ENCODE data around the gene SLC33A1.
A peak's percentile ranks its signal among the peaks of the same experiment; 100 is the strongest.
"Not testable (repeated sequence)": the region's sequence is repeated elsewhere in the genome, so short reads cannot be mapped to it uniquely, and the experiment has no call there.

The SLC33A1 gene

GRCh38 chr3:155862290-155862982 lies 8.2 kb upstream of the SLC33A1 start:
- not testable (repeated sequence) for H3K4me2 ChIP-seq (ENCODE audit: insufficient read depth, low read length, poor library complexity, severe bottlenecking); H2BK120ac ChIP-seq (ENCODE audit: low read depth, low read length); H3K36me3 ChIP-seq (replicated peaks in 1 of 2; ENCODE audit: control insufficient read depth in 2 of 2, insufficient read depth in 2 of 2, low read length in 2 of 2); H3K9me3 ChIP-seq (replicated peaks in 1 of 2; ENCODE audit: control insufficient read depth in 2 of 2, insufficient read depth in 1 of 2, low read depth in 1 of 2, low read length in 2 of 2); H2AFZ ChIP-seq (ENCODE audit: low read length); H3K23ac ChIP-seq (ENCODE audit: low read depth, low read length, poor library complexity); H3K27ac ChIP-seq (replicated peaks; ENCODE audit: low read length); H3K4ac ChIP-seq (ENCODE audit: low read length); H3K18ac ChIP-seq (ENCODE audit: low read length); H2BK12ac ChIP-seq (ENCODE audit: low read length); H2AK5ac ChIP-seq (ENCODE audit: low read depth, low read length); H4K91ac ChIP-seq (ENCODE audit: low read depth, low read length, poor library complexity); H3K4me3 ChIP-seq (ENCODE audit: low read length in 2 of 2); H3K79me1 ChIP-seq (ENCODE audit: low read depth, low read length); H3K9ac ChIP-seq (ENCODE audit: low read depth, low read length, poor library complexity); H2BK5ac ChIP-seq (ENCODE audit: low read length); H4K8ac ChIP-seq (ENCODE audit: low read depth, low read length); H3K4me1 ChIP-seq (ENCODE audit: control insufficient read depth in 2 of 2, insufficient read depth in 1 of 2, low read depth in 1 of 2, low read length in 2 of 2); H3K14ac ChIP-seq (ENCODE audit: low read length); DNase-seq (ENCODE audit: low spot score); H3K27me3 ChIP-seq (ENCODE audit: control insufficient read depth in 3 of 3, insufficient read depth in 3 of 3, low read depth in 1 of 3, low read length in 3 of 3); H2BK15ac ChIP-seq (ENCODE audit: low read length)
- no CpG with 5 or more reads among the region's 12 CpGs for WGBS, 2 donors (ENCODE audit: extremely low coverage in 2 of 2, insufficient read length in 2 of 2, insufficient replicate concordance in 1 of 2)

GRCh38 chr3:155861476-155862183 lies 7.4 kb upstream of the SLC33A1 start:
- no peaks in the 10 kb centered on the region for H3K27me3 ChIP-seq (ENCODE audit: control insufficient read depth in 3 of 3, insufficient read depth in 3 of 3, low read depth in 1 of 3, low read length in 3 of 3)
- no peak overlapping the region for H3K23ac ChIP-seq (ENCODE audit: low read depth, low read length, poor library complexity)
- DNase-seq (ENCODE audit: low spot score), result no peak
- H3K79me1 ChIP-seq (ENCODE audit: low read depth, low read length), result no peaks in the 10 kb centered on the region
- no peak overlapping the region for H3K4me2 ChIP-seq (ENCODE audit: insufficient read depth, low read length, poor library complexity, severe bottlenecking)
- H4K91ac ChIP-seq (ENCODE audit: low read depth, low read length, poor library complexity), result no peak overlapping the region
- no peak overlapping the region for H2BK120ac ChIP-seq (ENCODE audit: low read depth, low read length)
- H3K4ac ChIP-seq (ENCODE audit: low read length), result no peak overlapping the region
- no peak overlapping the region for H2BK5ac ChIP-seq (ENCODE audit: low read length)
- H3K9ac ChIP-seq (ENCODE audit: low read depth, low read length, poor library complexity), result no peak overlapping the region
- no peaks in the 10 kb centered on the region for H3K4me1 ChIP-seq (ENCODE audit: control insufficient read depth in 2 of 2, insufficient read depth in 1 of 2, low read depth in 1 of 2, low read length in 2 of 2)
- H3K36me3 ChIP-seq (replicated peaks in 1 of 2; ENCODE audit: control insufficient read depth in 2 of 2, insufficient read depth in 2 of 2, low read length in 2 of 2), result no peaks in the 10 kb centered on the region
- H3K4me3 ChIP-seq (ENCODE audit: low read length in 2 of 2), result no peak overlapping the region
- H2BK12ac ChIP-seq (ENCODE audit: low read length), result no peak overlapping the region
- no peak overlapping the region for H2BK15ac ChIP-seq (ENCODE audit: low read length)
- H3K27ac ChIP-seq (replicated peaks; ENCODE audit: low read length), result no peak overlapping the region
- no peaks in the 10 kb centered on the region for H3K9me3 ChIP-seq (replicated peaks in 1 of 2; ENCODE audit: control insufficient read depth in 2 of 2, insufficient read depth in 1 of 2, low read depth in 1 of 2, low read length in 2 of 2)
- no peak overlapping the region for H2AFZ ChIP-seq (ENCODE audit: low read length)
- H3K14ac ChIP-seq (ENCODE audit: low read length), result no peak overlapping the region
- no CpG with 5 or more reads among the region's 2 CpGs for WGBS, 2 donors (ENCODE audit: extremely low coverage in 2 of 2, insufficient read length in 2 of 2, insufficient replicate concordance in 1 of 2)
- H4K8ac ChIP-seq (ENCODE audit: low read depth, low read length), result no peak overlapping the region
- no peak overlapping the region for H3K18ac ChIP-seq (ENCODE audit: low read length)
- H2AK5ac ChIP-seq (ENCODE audit: low read depth, low read length), result no peak overlapping the region

GRCh38 chr3:155860424-155860823 lies 6.2 kb upstream of the SLC33A1 start:
- not testable (repeated sequence) for H4K91ac ChIP-seq (ENCODE audit: low read depth, low read length, poor library complexity); H3K9ac ChIP-seq (ENCODE audit: low read depth, low read length, poor library complexity); H3K4me1 ChIP-seq (ENCODE audit: control insufficient read depth in 2 of 2, insufficient read depth in 1 of 2, low read depth in 1 of 2, low read length in 2 of 2); H3K27ac ChIP-seq (replicated peaks; ENCODE audit: low read length); H3K4me3 ChIP-seq (ENCODE audit: low read length in 2 of 2); H2BK5ac ChIP-seq (ENCODE audit: low read length); H4K8ac ChIP-seq (ENCODE audit: low read depth, low read length); H3K36me3 ChIP-seq (replicated peaks in 1 of 2; ENCODE audit: control insufficient read depth in 2 of 2, insufficient read depth in 2 of 2, low read length in 2 of 2); H2AK5ac ChIP-seq (ENCODE audit: low read depth, low read length); H2BK15ac ChIP-seq (ENCODE audit: low read length); H3K27me3 ChIP-seq (ENCODE audit: control insufficient read depth in 3 of 3, insufficient read depth in 3 of 3, low read depth in 1 of 3, low read length in 3 of 3); DNase-seq (ENCODE audit: low spot score); H3K9me3 ChIP-seq (replicated peaks in 1 of 2; ENCODE audit: control insufficient read depth in 2 of 2, insufficient read depth in 1 of 2, low read depth in 1 of 2, low read length in 2 of 2); H2BK120ac ChIP-seq (ENCODE audit: low read depth, low read length); H3K4me2 ChIP-seq (ENCODE audit: insufficient read depth, low read length, poor library complexity, severe bottlenecking); H3K14ac ChIP-seq (ENCODE audit: low read length); H3K79me1 ChIP-seq (ENCODE audit: low read depth, low read length); H2AFZ ChIP-seq (ENCODE audit: low read length); H3K18ac ChIP-seq (ENCODE audit: low read length); H2BK12ac ChIP-seq (ENCODE audit: low read length); H3K4ac ChIP-seq (ENCODE audit: low read length); H3K23ac ChIP-seq (ENCODE audit: low read depth, low read length, poor library complexity)
- no CpG with 5 or more reads among the region's 5 CpGs for WGBS, 2 donors (ENCODE audit: extremely low coverage in 2 of 2, insufficient read length in 2 of 2, insufficient replicate concordance in 1 of 2)

- no peak overlapping the region for H2BK12ac ChIP-seq (ENCODE audit: low read length)
- no peak overlapping the region for H3K4ac ChIP-seq (ENCODE audit: low read length)
- no CpG with 5 or more reads among the region's 2 CpGs for WGBS, 2 donors (ENCODE audit: extremely low coverage in 2 of 2, insufficient read length in 2 of 2, insufficient replicate concordance in 1 of 2)
- peak overlapping the region; percentile 56 for H2AFZ ChIP-seq (ENCODE audit: low read length)
- no peak overlapping the region for H3K27ac ChIP-seq (replicated peaks; ENCODE audit: low read length)
- no peak overlapping the region for H2BK5ac ChIP-seq (ENCODE audit: low read length)
- H3K27me3 ChIP-seq (ENCODE audit: control insufficient read depth in 3 of 3, insufficient read depth in 3 of 3, low read depth in 1 of 3, low read length in 3 of 3), result no peaks in the 10 kb centered on the region
- no peak for DNase-seq (ENCODE audit: low spot score)
- no peaks in the 10 kb centered on the region for H3K79me1 ChIP-seq (ENCODE audit: low read depth, low read length)
- H3K9me3 ChIP-seq (replicated peaks in 1 of 2; ENCODE audit: control insufficient read depth in 2 of 2, insufficient read depth in 1 of 2, low read depth in 1 of 2, low read length in 2 of 2), result peaks cover 0 to 3% of the 10 kb centered on the region in 2 donors
- no peak overlapping the region for H2BK120ac ChIP-seq (ENCODE audit: low read depth, low read length)
- H3K18ac ChIP-seq (ENCODE audit: low read length), result no peak overlapping the region
- H3K4me3 ChIP-seq (ENCODE audit: low read length in 2 of 2), result no peak overlapping the region
- no peak overlapping the region for H3K9ac ChIP-seq (ENCODE audit: low read depth, low read length, poor library complexity)
- H3K4me1 ChIP-seq (ENCODE audit: control insufficient read depth in 2 of 2, insufficient read depth in 1 of 2, low read depth in 1 of 2, low read length in 2 of 2), result no peaks in the 10 kb centered on the region
- H4K91ac ChIP-seq (ENCODE audit: low read depth, low read length, poor library complexity), result no peak overlapping the region
- no peak overlapping the region for H4K8ac ChIP-seq (ENCODE audit: low read depth, low read length)
- H2AK5ac ChIP-seq (ENCODE audit: low read depth, low read length), result no peak overlapping the region
- no peak overlapping the region for H2BK15ac ChIP-seq (ENCODE audit: low read length)
- H3K36me3 ChIP-seq (replicated peaks in 1 of 2; ENCODE audit: control insufficient read depth in 2 of 2, insufficient read depth in 2 of 2, low read length in 2 of 2), result no peaks in the 10 kb centered on the region
- H3K4me2 ChIP-seq (ENCODE audit: insufficient read depth, low read length, poor library complexity, severe bottlenecking), result no peak overlapping the region
- H3K23ac ChIP-seq (ENCODE audit: low read depth, low read length, poor library complexity), result no peak overlapping the region
- no peak overlapping the region for H3K14ac ChIP-seq (ENCODE audit: low read length)
Measured at GRCh38 chr3:155859859-155860258, 5.6 kb upstream of the SLC33A1 start.
